Trophoblast cell (in vitro differentiated cells and primary cell): ENCODE results near the gene PRTG.

ENCODE experiments used
- DNase-seq, 2 donors: peaks; one replicate each; pipeline ENCODE4 v3.0.0-alpha.2; 2016
- H2AFZ ChIP-seq: 2 replicates; pipeline ENCODE4 v1.6.1; 2013; ENCODE audit warnings: low read length, moderate library complexity, mild to moderate bottlenecking; ENCODE audit not compliant: insufficient read depth, poor library complexity
- H2AK5ac ChIP-seq: 2 replicates; pipeline ENCODE4 v1.6.1; 2013; ENCODE audit warnings: mild to moderate bottlenecking, low read length
- H2BK120ac ChIP-seq: 2 replicates; pipeline ENCODE4 v1.6.1; 2013; ENCODE audit warnings: low read length, mild to moderate bottlenecking, moderate library complexity; ENCODE audit not compliant: insufficient read depth, poor library complexity
- H2BK12ac ChIP-seq: 2 replicates; pipeline ENCODE4 v1.6.1; 2013; ENCODE audit warnings: mild to moderate bottlenecking, low read length, moderate library complexity
- H2BK5ac ChIP-seq: 2 replicates; pipeline ENCODE4 v1.6.1; 2013; ENCODE audit warnings: low read length, low read depth, moderate library complexity, mild to moderate bottlenecking; ENCODE audit not compliant: poor library complexity
- H3K14ac ChIP-seq: 2 replicates; pipeline ENCODE4 v1.6.1; 2013; ENCODE audit warnings: mild to moderate bottlenecking, low read length
- H3K18ac ChIP-seq: 2 replicates; pipeline ENCODE4 v1.6.1; 2013; ENCODE audit warnings: mild to moderate bottlenecking, low read length
- H3K23ac ChIP-seq: 2 replicates; pipeline ENCODE4 v1.6.1; 2013; ENCODE audit warnings: low read length
- H3K27ac ChIP-seq: 2 replicates; pipeline ENCODE4 v1.5.1; 2013; ENCODE audit warnings: low read depth, mild to moderate bottlenecking, inconsistent platforms, low read length, moderate library complexity
- H3K27me3 ChIP-seq: 2 replicates; pipeline ENCODE4 v1.6.1; 2013; ENCODE audit warnings: inconsistent platforms, mild to moderate bottlenecking, low read length, moderate library complexity; ENCODE audit not compliant: insufficient read depth
- H3K36me3 ChIP-seq, 2 experiments: 1 replicate in 1 of 2; 2 replicates in 1 of 2; pipeline ENCODE4 v1.6.1; 2013; ENCODE audit warnings: low read length in 2 of 2, mild to moderate bottlenecking in 2 of 2, moderate library complexity in 1 of 2; ENCODE audit not compliant: insufficient read depth in 2 of 2, control insufficient read depth in 1 of 2
- H3K4ac ChIP-seq: 2 replicates; pipeline ENCODE4 v1.6.1; 2013; ENCODE audit warnings: low read depth, mild to moderate bottlenecking, low read length, moderate library complexity
- H3K4me1 ChIP-seq, 2 experiments: 1 replicate in 1 of 2; 2 replicates in 1 of 2; pipeline ENCODE4 v1.6.1; 2013; ENCODE audit warnings: low read length in 2 of 2, mild to moderate bottlenecking in 2 of 2, moderate library complexity in 1 of 2; ENCODE audit not compliant: insufficient read depth in 2 of 2, control insufficient read depth in 1 of 2
- H3K4me2 ChIP-seq: 2 replicates; pipeline ENCODE4 v1.6.1; 2013; ENCODE audit warnings: inconsistent platforms, mild to moderate bottlenecking, low read length, moderate library complexity
- H3K4me3 ChIP-seq: 2 replicates; pipeline ENCODE4 v1.5.1; 2013; ENCODE audit warnings: mild to moderate bottlenecking, low read depth, low read length, inconsistent platforms
- H3K79me1 ChIP-seq: one replicate; pipeline ENCODE4 v1.6.1; 2013; ENCODE audit warnings: low read length
- H3K79me2 ChIP-seq: 2 replicates; pipeline ENCODE4 v1.6.1; 2013; ENCODE audit warnings: low read length, mild to moderate bottlenecking; ENCODE audit not compliant: control insufficient read depth, insufficient read depth, poor library complexity
- H3K9ac ChIP-seq: 2 replicates; pipeline ENCODE4 v1.6.1; 2013; ENCODE audit warnings: mild to moderate bottlenecking, low read length
- H3K9me3 ChIP-seq: 2 replicates; pipeline ENCODE4 v1.6.1; 2013; ENCODE audit warnings: low read depth, mild to moderate bottlenecking, control low read depth, inconsistent platforms, low read length; ENCODE audit not compliant: insufficient read depth
- H4K12ac ChIP-seq: 2 replicates; pipeline ENCODE4 v1.6.1; 2013; ENCODE audit warnings: low read depth, mild to moderate bottlenecking, low read length, moderate library complexity
- H4K8ac ChIP-seq: 2 replicates; pipeline ENCODE4 v1.6.1; 2013; ENCODE audit warnings: low read depth, mild to moderate bottlenecking, low read length, moderate library complexity
- H4K91ac ChIP-seq: one replicate; pipeline ENCODE4 v1.6.1; 2013; ENCODE audit warnings: low read depth, mild to moderate bottlenecking, low read length, moderate library complexity
- WGBS: extraction: QIAGEN DNeasy Blood & Tissue Kit; methylation state at CpG from one replicate; pipeline ENCODE4 v1.1.7; 2013; ENCODE audit warnings: missing lambda C conversion rate; ENCODE audit not compliant: insufficient read length, insufficient coverage; ENCODE audit errors: extremely low coverage; 5-methylcytosine and 5-hydroxymethylcytosine counted together

The PRTG gene

DNA sequence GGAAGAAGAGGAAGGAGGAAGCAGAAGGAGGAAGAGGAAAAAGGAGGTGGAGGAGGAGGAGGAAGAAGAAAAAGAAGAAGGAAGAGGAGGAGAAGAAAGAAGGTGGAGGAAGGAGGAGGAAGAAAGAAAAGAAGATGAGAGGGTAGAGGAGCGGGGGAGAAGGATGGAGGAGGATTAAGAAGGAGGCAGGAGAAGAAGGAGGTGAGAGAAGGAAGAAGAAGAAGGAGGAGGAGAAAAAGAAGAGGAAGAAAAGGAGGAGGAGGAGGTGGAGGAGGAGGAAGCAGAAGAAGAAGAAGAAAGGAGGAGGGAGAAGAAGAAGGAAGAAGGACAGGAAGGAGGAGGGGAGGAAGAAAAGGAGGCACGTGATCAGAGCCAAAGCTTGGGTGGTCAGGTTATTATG is 37.3 kb upstream of the PRTG start:
- peaks cover 47% of the 10 kb centered on the region for H3K79me1 ChIP-seq
- H2BK5ac ChIP-seq: no peak overlapping the region
- H3K79me2 ChIP-seq: peaks cover 3% of the 10 kb centered on the region
- H3K9me3 ChIP-seq: no peaks in the 10 kb centered on the region
- peak overlapping the region; percentile 68 for H3K18ac ChIP-seq
- WGBS: 100% methylated on average over 1 of the region's 2 CpGs
- H2AFZ ChIP-seq: no peak overlapping the region
- H3K23ac ChIP-seq: no peak overlapping the region
- no peak overlapping the region for H4K12ac ChIP-seq
- H3K4ac ChIP-seq: no peak overlapping the region
- no peak overlapping the region for H3K9ac ChIP-seq
- no peak for DNase-seq
- peak overlapping the region; percentile 35 for H4K91ac ChIP-seq
- H3K27me3 ChIP-seq: no peaks in the 10 kb centered on the region
- H2AK5ac ChIP-seq: peak overlapping the region; percentile 48
- H4K8ac ChIP-seq: no peak overlapping the region
- no peak overlapping the region for H3K14ac ChIP-seq
- H3K4me1 ChIP-seq: peaks cover 17 to 27% of the 10 kb centered on the region in 2 experiments
- peak overlapping the region; percentile 57 for H2BK120ac ChIP-seq
- no peak overlapping the region for H3K4me3 ChIP-seq
- no peak overlapping the region for H3K4me2 ChIP-seq
- no peak overlapping the region for H3K27ac ChIP-seq
- H2BK12ac ChIP-seq: peak overlapping the region; percentile 92
- H3K36me3 ChIP-seq: no peaks in the 10 kb centered on the region

DNA sequence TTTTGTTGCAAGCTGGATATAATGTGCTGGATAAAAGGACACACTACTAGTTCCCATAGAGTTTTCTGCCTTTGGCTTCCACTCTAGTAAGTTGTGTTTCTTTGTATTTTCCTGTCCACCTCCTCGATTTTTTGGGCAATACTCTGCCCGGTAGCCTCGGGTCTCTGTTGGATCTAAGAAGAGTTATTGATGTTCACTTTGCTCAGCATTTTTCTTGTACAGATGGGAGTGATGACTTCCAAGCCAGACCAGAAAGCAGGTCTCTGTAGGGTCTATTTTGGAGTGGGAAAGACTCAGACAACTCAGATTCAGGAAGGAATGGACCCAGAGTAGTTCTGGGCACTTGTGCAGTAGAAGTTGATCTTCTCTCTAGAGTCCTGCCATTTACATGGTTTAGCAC is 36.0 kb upstream of the PRTG start:
- Histone ChIP-seq H4K8ac (no peak overlapping the region), H3K23ac (no peak overlapping the region), H4K91ac (peak overlapping the region; percentile 69), H3K79me2 (peaks cover 1% of the 10 kb centered on the region), H3K9ac (no peak overlapping the region), H3K14ac (no peak overlapping the region), H3K79me1 (peaks cover 42% of the 10 kb centered on the region), H3K27me3 (no peaks in the 10 kb centered on the region), H2AK5ac (no peak overlapping the region), H2BK5ac (peak overlapping the region; percentile 33), H3K4ac (no peak overlapping the region), H2BK120ac (peak overlapping the region; percentile 52), H2BK12ac (peak overlapping the region; percentile 89), H3K27ac (no peak overlapping the region), H3K9me3 (no peaks in the 10 kb centered on the region), H3K36me3 (no peaks in the 10 kb centered on the region), H3K4me2 (no peak overlapping the region), H3K18ac (no peak overlapping the region), H4K12ac (no peak overlapping the region), H3K4me1 (peaks cover 18 to 22% of the 10 kb centered on the region in 2 experiments), H3K4me3 (no peak overlapping the region), H2AFZ (no peak overlapping the region)
- no peak for DNase-seq
- no CpG with 5 or more reads among the region's 3 CpGs for WGBS

DNA sequence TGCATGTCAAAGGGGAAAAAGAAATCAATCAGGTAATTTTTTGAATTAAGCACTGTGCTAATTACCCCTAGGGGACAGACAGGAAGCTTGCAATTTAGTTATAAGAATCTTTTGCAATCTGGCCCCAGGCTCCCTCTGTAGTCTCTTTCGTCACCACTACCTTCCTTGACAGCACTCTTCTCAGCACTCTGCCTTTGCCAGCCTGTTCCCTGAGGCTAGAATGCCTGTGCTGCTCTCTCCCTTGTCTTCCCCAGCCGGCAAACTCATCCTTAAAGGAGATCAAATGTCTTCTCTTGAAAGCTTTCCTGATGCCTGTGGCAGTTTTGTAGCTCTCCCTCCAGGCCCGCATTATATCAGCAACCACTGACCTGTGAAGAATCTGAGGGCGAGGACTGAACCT is 32.4 kb upstream of the PRTG start:
- Histone ChIP-seq H3K36me3 (no peaks in the 10 kb centered on the region), H2BK5ac (peak overlapping the region; percentile 100), H3K4me3 (no peak overlapping the region), H3K27me3 (no peaks in the 10 kb centered on the region), H3K9ac (no peak overlapping the region), H2AFZ (no peak overlapping the region), H3K79me1 (peaks cover 33% of the 10 kb centered on the region), H3K4me1 (peaks cover 19 to 21% of the 10 kb centered on the region in 2 experiments), H2BK12ac (no peak overlapping the region), H3K4me2 (peak overlapping the region; percentile 36), H2BK120ac (no peak overlapping the region), H3K23ac (no peak overlapping the region), H2AK5ac (no peak overlapping the region), H4K91ac (no peak overlapping the region), H3K18ac (no peak overlapping the region), H3K79me2 (peaks cover 1% of the 10 kb centered on the region), H3K27ac (peak overlapping the region; percentile 89), H3K9me3 (no peaks in the 10 kb centered on the region), H3K4ac (no peak overlapping the region), H4K8ac (no peak overlapping the region), H3K14ac (no peak overlapping the region), H4K12ac (no peak overlapping the region)
- WGBS: no CpG with 5 or more reads among the region's 4 CpGs
- peak; percentile 99 for DNase-seq

DNA sequence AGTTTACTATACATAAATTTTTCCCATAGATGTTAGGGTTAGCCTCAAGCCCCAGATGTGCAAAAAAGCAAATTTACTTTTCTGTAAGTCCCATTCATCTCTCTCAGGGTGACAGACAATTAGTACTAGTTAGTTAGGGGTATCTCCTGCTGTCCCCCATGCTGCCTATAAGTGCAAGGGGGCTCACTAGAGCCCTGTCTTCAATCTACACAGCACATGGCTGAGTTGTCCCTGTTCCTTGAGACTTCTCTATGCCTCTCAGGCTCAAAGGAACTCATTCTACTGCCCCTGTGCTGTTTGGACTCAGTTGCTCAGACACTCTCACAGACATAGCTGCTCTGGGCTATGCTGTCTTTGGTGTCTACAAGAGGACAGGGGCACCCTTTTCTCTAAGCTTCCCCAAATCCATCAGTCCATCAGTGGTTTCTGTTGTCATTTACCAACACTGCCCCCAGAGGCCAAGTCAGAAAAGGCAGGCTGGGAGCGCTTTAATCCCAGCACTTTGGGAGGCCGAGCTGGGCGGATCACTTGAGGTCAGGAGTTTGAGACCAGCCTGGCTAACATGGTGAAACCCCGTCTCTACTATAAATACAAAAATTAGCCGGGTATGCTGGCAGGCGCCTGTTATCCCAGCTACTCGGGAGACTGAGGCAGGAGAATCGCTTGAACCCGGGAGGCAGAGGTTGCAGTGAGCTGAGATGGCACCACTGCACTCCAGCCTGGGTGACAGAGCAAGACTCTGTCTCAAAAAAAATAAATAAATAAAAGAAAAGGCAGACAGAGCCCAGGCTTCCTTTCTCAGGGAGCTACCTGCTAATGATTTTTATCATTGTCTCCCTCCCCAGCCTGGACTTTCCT is 31.4 kb upstream of the PRTG start:
- Histone ChIP-seq H3K27me3 (no peaks in the 10 kb centered on the region), H3K4me3 (no peak overlapping the region), H3K9me3 (no peaks in the 10 kb centered on the region), H3K27ac (peak overlapping the region; percentile 89), H3K9ac (no peak overlapping the region), H3K79me1 (peaks cover 33% of the 10 kb centered on the region), H3K23ac (no peak overlapping the region), H2BK120ac (peak overlapping the region; percentile 93), H3K14ac (peak overlapping the region; percentile 84), H4K12ac (no peak overlapping the region), H4K8ac (peak overlapping the region; percentile 77), H3K79me2 (peaks cover 1% of the 10 kb centered on the region), H3K36me3 (no peaks in the 10 kb centered on the region), H3K4ac (peak overlapping the region; percentile 89), H3K4me2 (peak overlapping the region; percentile 36), H2BK5ac (peak overlapping the region; percentile 85), H2BK12ac (peak overlapping the region; percentile 53), H2AK5ac (peak overlapping the region; percentile 24), H2AFZ (peak overlapping the region; percentile 39), H4K91ac (peak overlapping the region; percentile 86), H3K4me1 (peaks cover 20 to 21% of the 10 kb centered on the region in 2 experiments), H3K18ac (peak overlapping the region; percentile 85)
- WGBS: no CpG with 5 or more reads among the region's 9 CpGs
- DNase-seq: peak; percentile 44 to 67
